ENCODE data around the gene CHRNA1. TPM values are rescaled to one million over a fixed set of nuclear protein-coding genes. Genes with fewer than 3 reads are reported as not detected.

The CHRNA1 gene
- total RNA-seq, 2 experiments from 2014 or later: 0.17 to 0.19 TPM

- POLR2A ChIA-PET: no interaction called here
- H3K4me3 ChIP-seq (ENCODE audit: low read length): no peak overlapping the region
- intact Hi-C loops (cut with DNase I, micrococcal nuclease): no loop called here
- no peak overlapping the region for H3K27ac ChIP-seq (ENCODE audit: low read depth in 1 of 2, low read length in 2 of 2)
- H3K27ac Mint-ChIP-seq: no peak overlapping the region
- H3K9me3 Mint-ChIP-seq: no peaks in the 10 kb centered on the region
- CTCF ChIA-PET: interaction anchor here (1.2 kb wide), 1 partner anchor 9 kb away, joined by 5 read pairs; no protein-coding TSS in a partner anchor
- no peaks in the 10 kb centered on the region for H3K4me1 Mint-ChIP-seq (ENCODE audit: low read depth)
- no peaks in the 10 kb centered on the region for H3K36me3 ChIP-seq (ENCODE audit: insufficient read depth, low read length)
- ATAC-seq (ENCODE audit: poor library complexity) (no peak), DNase-seq (no peak)
- peaks cover 0 to 8% of the 10 kb centered on the region in 2 experiments for H3K9me3 ChIP-seq (ENCODE audit: control insufficient read depth in 1 of 2, insufficient read depth in 1 of 2, low read length in 2 of 2)
- H3K36me3 Mint-ChIP-seq (ENCODE audit: low read depth): no peaks in the 10 kb centered on the region
- no peak overlapping the region for H3K4me3 Mint-ChIP-seq
- H3K4me1 ChIP-seq (ENCODE audit: insufficient read depth, low read length): no peaks in the 10 kb centered on the region
- TF ChIP-seq CTCF (IDR thresholded peaks at IDR 0.05): no peak
- peaks cover 2 to 7% of the 10 kb centered on the region in 2 experiments for H3K27me3 ChIP-seq (ENCODE audit: control insufficient read depth in 1 of 2, insufficient read depth in 2 of 2, low read length in 2 of 2)
- peaks cover 30% of the 10 kb centered on the region for H3K27me3 Mint-ChIP-seq
Measured at GRCh38 chr2:174708713-174709112, 55.6 kb downstream of the CHRNA1 start.

GRCh38 chr2:174705321-174705720 is 59.0 kb downstream of the CHRNA1 start:
- Histone ChIP-seq H3K9me3 (ENCODE audit: control insufficient read depth in 1 of 2, insufficient read depth in 1 of 2, low read length in 2 of 2) (peaks cover 0 to 8% of the 10 kb centered on the region in 2 experiments), H3K27me3 (ENCODE audit: control insufficient read depth in 1 of 2, insufficient read depth in 2 of 2, low read length in 2 of 2) (peaks cover 2 to 7% of the 10 kb centered on the region in 2 experiments), H3K27ac (ENCODE audit: low read depth in 1 of 2, low read length in 2 of 2) (no peak overlapping the region), H3K4me3 (ENCODE audit: low read length) (no peak overlapping the region), H3K36me3 (ENCODE audit: insufficient read depth, low read length) (no peaks in the 10 kb centered on the region), H3K4me1 (ENCODE audit: insufficient read depth, low read length) (no peaks in the 10 kb centered on the region)
- ChIA-PET CTCF (interaction anchor here (0.6 to 1.2 kb wide), 2 partner anchors 8 to 326 kb away, joined by 3 to 5 read pairs; no protein-coding TSS in a partner anchor), POLR2A (interaction anchor here (0.5 kb wide), 1 partner anchor 228 kb away, joined by 3 read pairs; no protein-coding TSS in a partner anchor)
- Mint-ChIP-seq H3K27me3 (peaks cover 24% of the 10 kb centered on the region), H3K4me3 (no peak overlapping the region), H3K36me3 (ENCODE audit: low read depth) (no peaks in the 10 kb centered on the region), H3K4me1 (ENCODE audit: low read depth) (no peaks in the 10 kb centered on the region), H3K27ac (no peak overlapping the region), H3K9me3 (no peaks in the 10 kb centered on the region)
- ATAC-seq (ENCODE audit: poor library complexity): no peak
- no peak for TF ChIP-seq CTCF (IDR thresholded peaks at IDR 0.05)
- DNase-seq: no peak
- intact Hi-C loops (cut with DNase I, micrococcal nuclease): no loop called here

- no peak overlapping the region for H3K4me3 Mint-ChIP-seq
- POLR2A ChIA-PET: no interaction called here
Measured at GRCh38 chr2:174704642-174705041, 59.6 kb downstream of the CHRNA1 start.

More at GRCh38 chr2:174704642-174705041, 59.6 kb downstream of the CHRNA1 start:
- CTCF ChIA-PET: interaction anchor here (0.6 to 1.2 kb wide), 2 partner anchors 7 to 325 kb away, joined by 3 to 5 read pairs; no protein-coding TSS in a partner anchor
- Mint-ChIP-seq H3K36me3 (ENCODE audit: low read depth) (no peaks in the 10 kb centered on the region), H3K27ac (no peak overlapping the region), H3K4me1 (ENCODE audit: low read depth) (no peaks in the 10 kb centered on the region), H3K27me3 (peaks cover 24% of the 10 kb centered on the region), H3K9me3 (no peaks in the 10 kb centered on the region)
- Histone ChIP-seq H3K27me3 (ENCODE audit: control insufficient read depth in 1 of 2, insufficient read depth in 2 of 2, low read length in 2 of 2) (peaks cover 2 to 7% of the 10 kb centered on the region in 2 experiments), H3K36me3 (ENCODE audit: insufficient read depth, low read length) (no peaks in the 10 kb centered on the region), H3K4me1 (ENCODE audit: insufficient read depth, low read length) (no peaks in the 10 kb centered on the region), H3K9me3 (ENCODE audit: control insufficient read depth in 1 of 2, insufficient read depth in 1 of 2, low read length in 2 of 2) (peaks cover 0 to 4% of the 10 kb centered on the region in 2 experiments), H3K27ac (ENCODE audit: low read depth in 1 of 2, low read length in 2 of 2) (no peak overlapping the region), H3K4me3 (ENCODE audit: low read length) (no peak overlapping the region)
- no peak for ATAC-seq (ENCODE audit: poor library complexity)
- intact Hi-C loops (cut with DNase I, micrococcal nuclease): loop anchor here (5.0 kb wide), 3 partner anchors 578 to 1948 kb away; partner anchors contain the start of gene HOXD12 (in 1 of the 2)
- no peak for DNase-seq
- no peak for TF ChIP-seq CTCF (IDR thresholded peaks at IDR 0.05)

All from CD4-positive, alpha-beta T cell (primary cell).